Measurements from ENCODE around the gene NOL3. TPM values are rescaled to one million over a fixed set of nuclear protein-coding genes. Genes with fewer than 3 reads are reported as not detected.

NOL3 gene
- total RNA-seq, 4 donors from 2014 or later, result 55.5 to 95.4 (median 76.6) TPM

DNA sequence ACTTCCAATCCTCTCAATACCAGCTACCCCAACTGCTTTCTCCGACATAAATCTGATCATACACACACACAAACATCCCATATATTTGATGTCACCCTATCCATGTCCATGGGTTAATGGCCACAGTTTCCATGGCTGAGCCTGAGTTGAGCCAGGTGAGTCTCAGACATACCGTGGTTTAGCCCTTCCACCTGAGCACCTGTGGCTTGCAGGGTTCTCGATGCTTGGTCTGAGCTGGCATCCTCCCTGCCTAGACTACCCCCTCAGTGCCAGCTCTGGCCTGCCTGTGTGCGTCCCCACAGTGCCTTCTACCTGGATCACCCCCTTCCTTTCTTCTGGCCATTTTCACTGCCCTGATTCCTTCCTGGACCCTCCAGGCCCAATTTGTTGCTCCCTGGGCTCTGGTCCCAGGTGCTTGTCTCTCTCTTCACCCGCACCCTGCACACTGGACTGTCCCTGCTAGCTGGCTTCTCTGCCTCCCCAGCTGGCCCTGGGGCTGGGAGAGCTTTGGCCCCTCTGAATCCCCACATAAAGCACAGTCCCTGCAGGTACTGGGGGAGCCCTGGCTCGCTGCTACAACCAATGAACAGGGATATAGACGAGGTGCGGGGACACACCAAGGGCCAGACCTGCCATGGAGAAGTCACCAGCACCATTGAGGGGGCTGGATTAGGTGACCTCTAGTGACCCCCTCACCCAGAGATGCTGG lies 35.9 kb downstream of the NOL3 start:
- 88 to 89% methylated on average over 8 of the region's 8 CpGs for WGBS, 2 donors
- Histone ChIP-seq H3K27me3 (no peaks in the 10 kb centered on the region), H3K4me3 (no peak overlapping the region), H3K36me3 (peaks cover 0 to 93% (median 0%) of the 10 kb centered on the region in 3 donors), H3K27ac (no peak overlapping the region), H3K4me1 (no peaks in the 10 kb centered on the region), H3K9me3 (no peaks in the 10 kb centered on the region)
- DNase-seq (ENCODE audit: low spot score in 2 of 2), result no peak
- TF ChIP-seq POLR2A (IDR thresholded peaks at IDR 0.05), result no peak
- no peak for TF ChIP-seq CTCF (IDR thresholded peaks at IDR 0.05)
- no peak for TF ChIP-seq EP300 (IDR thresholded peaks at IDR 0.05)

GRCh38 chr16:67206838-67207248 lies 36.5 kb downstream of the NOL3 start:
- 74 to 84% methylated on average over 3 of the region's 3 CpGs for WGBS, 2 donors
- H3K27me3 ChIP-seq, result no peaks in the 10 kb centered on the region
- H3K27ac ChIP-seq, result no peak overlapping the region
- TF ChIP-seq EP300 (IDR thresholded peaks at IDR 0.05) (no peak), POLR2A (IDR thresholded peaks at IDR 0.05) (no peak), CTCF (IDR thresholded peaks at IDR 0.05) (no peak)
- H3K4me1 ChIP-seq, result no peaks in the 10 kb centered on the region
- no peaks in the 10 kb centered on the region for H3K9me3 ChIP-seq
- H3K4me3 ChIP-seq, result no peak overlapping the region
- H3K36me3 ChIP-seq, result peaks cover 0 to 92% (median 0%) of the 10 kb centered on the region in 3 donors
- DNase-seq (ENCODE audit: low spot score in 2 of 2), result no peak

GRCh38 chr16:67207249-67208091 lies 37.1 kb downstream of the NOL3 start:
- TF ChIP-seq POLR2A (IDR thresholded peaks at IDR 0.05), result no peak
- TF ChIP-seq CTCF (IDR thresholded peaks at IDR 0.05), result no peak
- TF ChIP-seq EP300 (IDR thresholded peaks at IDR 0.05), result no peak
- Histone ChIP-seq H3K4me1 (no peaks in the 10 kb centered on the region), H3K4me3 (no peak overlapping the region), H3K27me3 (no peaks in the 10 kb centered on the region), H3K36me3 (peaks cover 0 to 88% (median 0%) of the 10 kb centered on the region in 3 donors), H3K27ac (no peak overlapping the region), H3K9me3 (no peaks in the 10 kb centered on the region)
- WGBS, 2 donors, result 71 to 73% methylated on average over 15 to 16 of the region's 21 CpGs
- no peak for DNase-seq (ENCODE audit: low spot score in 2 of 2)

- DNase-seq (ENCODE audit: low spot score in 2 of 2), result no peak
- no peaks in the 10 kb centered on the region for H3K4me1 ChIP-seq
- no peaks in the 10 kb centered on the region for H3K9me3 ChIP-seq
- H3K27ac ChIP-seq, result no peak overlapping the region
- peaks cover 0 to 86% (median 0%) of the 10 kb centered on the region in 3 donors for H3K36me3 ChIP-seq
- no peaks in the 10 kb centered on the region for H3K27me3 ChIP-seq
- no peak for TF ChIP-seq CTCF (IDR thresholded peaks at IDR 0.05)
- TF ChIP-seq EP300 (IDR thresholded peaks at IDR 0.05), result no peak
- no peak for TF ChIP-seq POLR2A (IDR thresholded peaks at IDR 0.05)
- WGBS, 2 donors, result 91 to 93% methylated on average over 8 to 9 of the region's 11 CpGs
- H3K4me3 ChIP-seq, result no peak overlapping the region
These were observed 38.0 kb downstream of the NOL3 start for GRCh38 chr16:67208154-67208896.

All from tibial nerve (tissue), 4 donors.